Eye (tissue), 1 donor: Measurements from ENCODE around the gene ST6GALNAC2.
A peak's percentile ranks its signal among the peaks of the same experiment; 100 is the strongest.

Source experiments
- DNase-seq: peaks from one replicate; pipeline ENCODE4 v3.0.0-alpha.2; 2015

ST6GALNAC2 gene

DNA sequence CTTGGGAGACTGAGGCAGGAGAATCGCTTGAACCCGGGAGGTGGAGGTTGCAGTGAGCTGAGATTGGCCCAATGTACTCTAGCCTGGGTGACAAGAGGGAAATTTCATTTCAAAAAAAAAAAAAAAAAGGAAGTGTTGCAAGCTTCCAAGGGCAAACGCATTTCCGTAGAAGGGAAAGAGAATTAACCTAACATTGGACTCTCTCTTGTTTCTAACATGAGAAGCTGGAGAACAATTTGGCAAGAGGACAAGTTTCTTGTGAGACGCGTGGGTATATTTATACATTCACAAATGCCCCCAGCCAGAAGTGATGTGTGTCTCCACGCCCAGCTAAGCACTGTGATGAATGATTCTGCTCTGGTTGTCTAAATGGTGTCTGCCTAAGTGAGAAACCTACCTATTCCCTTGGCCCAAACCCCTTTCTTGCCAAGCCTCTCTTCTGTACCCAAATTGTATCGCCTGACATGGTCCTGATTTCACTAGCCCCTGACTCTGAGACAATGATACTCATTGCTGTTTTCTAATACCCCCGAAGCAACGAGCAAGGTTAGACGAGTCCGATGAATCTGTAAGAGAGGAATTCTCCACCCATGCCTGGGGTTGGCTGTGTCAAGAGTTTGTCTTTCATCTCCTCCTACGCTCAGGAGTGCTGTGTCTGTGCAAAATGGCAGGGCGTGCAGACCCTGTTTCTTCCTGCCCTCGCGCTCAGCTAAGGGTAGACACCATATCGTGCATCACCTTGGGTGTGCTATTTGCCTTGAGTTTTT, 14.2 kb upstream of the ST6GALNAC2 start:
- DNase-seq = no peak

DNA sequence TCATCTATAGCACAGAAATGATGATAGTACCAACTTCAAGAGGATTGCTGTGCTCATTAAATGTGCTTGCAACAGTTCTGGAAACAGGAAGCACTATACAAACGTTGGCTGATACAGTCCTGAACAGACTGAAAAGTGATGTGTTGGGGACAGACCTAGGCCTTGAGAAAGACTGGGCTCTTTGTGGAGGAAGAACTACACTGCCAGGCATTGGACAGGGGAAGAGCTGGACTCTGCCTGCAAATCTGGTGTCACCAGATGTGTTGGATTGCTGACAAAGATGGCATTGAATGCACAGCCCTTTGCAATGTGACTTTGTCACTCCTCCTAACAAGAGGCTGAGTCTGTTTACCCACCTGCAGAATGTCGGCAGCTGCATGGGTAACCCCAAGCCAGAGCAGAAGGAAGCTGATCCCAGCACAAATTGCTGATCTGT, 12.4 kb upstream of the ST6GALNAC2 start:
- DNase-seq = no peak

DNA sequence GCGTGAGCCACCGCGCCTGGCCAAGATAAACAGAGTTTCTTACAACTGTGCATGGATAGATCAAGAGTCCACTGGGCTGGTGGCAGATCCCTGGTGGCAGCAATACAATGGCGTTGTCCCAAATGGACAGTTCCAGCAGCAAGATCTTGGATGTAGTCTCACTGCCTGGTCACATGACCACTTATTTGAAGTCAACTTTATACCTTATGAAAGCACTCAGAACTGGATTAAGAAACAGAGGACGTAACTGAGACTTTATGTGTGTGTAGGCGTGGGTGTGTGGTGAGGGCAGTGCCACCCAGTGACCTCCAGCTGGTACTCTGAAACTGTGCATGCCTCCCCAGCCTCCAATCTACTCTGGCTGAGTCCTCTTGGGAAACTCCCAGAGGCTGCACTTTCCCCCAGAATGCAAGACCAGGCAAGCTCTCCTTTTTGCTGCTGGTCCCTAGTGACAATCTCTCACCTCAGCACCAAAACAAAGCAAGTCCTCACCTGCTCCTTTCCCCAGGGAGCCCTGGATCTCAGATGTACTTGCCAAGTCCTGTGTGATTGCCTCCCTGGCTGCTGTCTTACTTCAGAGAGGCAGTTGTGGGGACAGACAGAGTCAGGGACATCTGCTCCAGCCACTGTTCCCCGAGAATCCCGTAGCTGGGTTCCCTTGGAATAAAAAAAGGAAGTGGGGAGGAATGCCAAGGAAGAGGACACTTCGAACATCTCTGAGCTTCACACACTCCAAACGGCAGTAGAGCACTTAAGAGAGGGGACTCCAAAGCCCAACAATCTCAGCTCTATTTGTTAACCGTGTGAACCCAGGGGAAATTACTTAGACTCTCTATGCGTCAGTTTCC, 11.7 kb upstream of the ST6GALNAC2 start:
- no peak for DNase-seq

DNA sequence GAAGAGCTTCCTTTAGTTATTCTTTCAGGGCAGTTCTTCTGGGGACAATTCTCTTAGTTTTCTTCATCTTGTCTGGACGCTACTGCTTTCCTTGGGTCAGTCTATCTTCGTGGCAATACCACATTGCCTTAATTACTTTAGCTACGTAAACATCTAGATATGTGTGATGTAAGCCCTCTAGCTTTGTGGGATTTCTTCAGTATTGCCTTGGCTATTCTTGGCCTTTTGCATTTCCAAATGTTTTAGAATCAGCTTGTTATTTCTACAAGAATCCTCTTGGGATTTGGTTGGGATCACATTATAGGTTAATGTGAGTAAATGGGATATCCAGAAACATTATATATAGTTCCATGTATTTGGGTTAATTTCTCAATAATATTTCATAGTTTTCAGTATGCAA, 9.0 kb upstream of the ST6GALNAC2 start:
- DNase-seq = no peak

DNA sequence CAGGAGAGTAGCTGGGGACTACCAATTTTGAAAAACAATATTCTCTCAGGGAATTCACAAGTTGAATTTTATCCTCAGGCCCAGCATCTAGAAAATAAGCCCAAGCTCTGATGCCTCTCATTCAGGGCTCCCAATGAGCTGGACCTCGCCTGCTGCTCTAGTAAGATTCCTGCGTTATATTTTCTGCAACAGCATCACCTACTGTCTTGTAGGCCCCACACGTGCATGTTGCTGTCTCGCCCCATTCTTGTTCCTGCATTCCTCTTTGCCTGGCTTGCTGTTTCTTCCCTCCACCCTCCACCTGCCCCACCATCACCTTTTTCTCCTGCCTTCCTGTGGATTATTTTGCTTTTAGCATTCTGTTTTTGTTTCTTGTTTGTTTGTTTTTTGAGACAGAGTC, 8.3 kb upstream of the ST6GALNAC2 start:
- no peak for DNase-seq

DNA sequence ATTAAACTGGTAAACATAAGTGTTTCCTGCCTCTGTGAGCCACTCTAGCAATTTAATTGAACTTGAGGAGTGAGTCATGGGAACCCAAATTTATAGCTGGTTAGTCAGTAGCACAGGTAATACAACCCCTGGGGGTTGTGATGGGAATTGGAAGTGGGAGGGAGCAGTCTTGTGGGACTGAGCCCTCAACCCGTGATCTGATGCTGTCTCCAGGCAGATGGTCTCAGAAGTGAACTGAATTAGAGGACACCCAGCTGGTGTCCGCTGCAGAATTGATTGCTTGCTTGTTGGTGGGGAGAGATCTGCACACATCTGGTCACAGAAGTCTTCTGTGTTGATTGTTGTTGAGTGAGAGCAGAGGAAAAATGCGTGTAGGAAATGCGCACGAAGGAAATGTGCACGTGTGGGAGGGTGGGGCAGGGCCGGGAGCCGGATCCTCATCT, 7.7 kb upstream of the ST6GALNAC2 start:
- DNase-seq = peak; percentile 70

DNA sequence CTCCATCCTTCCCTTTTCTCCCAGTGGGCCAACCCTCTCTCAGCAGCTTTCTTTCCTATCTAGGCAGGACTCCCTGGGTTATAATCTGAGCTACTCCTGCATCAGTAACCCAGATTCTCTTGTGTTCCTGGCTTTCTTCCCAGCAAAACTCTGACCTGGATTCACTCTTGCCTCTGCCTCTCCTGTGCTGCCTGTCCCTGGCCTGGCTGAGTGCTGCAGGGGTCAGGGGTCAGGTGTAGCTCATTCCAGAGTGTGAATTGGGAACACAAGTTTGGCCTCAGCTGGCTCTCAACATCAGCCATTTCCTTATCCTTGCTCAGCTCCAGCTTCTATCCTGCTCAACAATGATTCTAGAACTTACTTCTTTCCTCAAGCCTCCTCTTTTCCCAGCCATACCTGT, 2.5 kb upstream of the ST6GALNAC2 start:
- DNase-seq = no peak

DNA sequence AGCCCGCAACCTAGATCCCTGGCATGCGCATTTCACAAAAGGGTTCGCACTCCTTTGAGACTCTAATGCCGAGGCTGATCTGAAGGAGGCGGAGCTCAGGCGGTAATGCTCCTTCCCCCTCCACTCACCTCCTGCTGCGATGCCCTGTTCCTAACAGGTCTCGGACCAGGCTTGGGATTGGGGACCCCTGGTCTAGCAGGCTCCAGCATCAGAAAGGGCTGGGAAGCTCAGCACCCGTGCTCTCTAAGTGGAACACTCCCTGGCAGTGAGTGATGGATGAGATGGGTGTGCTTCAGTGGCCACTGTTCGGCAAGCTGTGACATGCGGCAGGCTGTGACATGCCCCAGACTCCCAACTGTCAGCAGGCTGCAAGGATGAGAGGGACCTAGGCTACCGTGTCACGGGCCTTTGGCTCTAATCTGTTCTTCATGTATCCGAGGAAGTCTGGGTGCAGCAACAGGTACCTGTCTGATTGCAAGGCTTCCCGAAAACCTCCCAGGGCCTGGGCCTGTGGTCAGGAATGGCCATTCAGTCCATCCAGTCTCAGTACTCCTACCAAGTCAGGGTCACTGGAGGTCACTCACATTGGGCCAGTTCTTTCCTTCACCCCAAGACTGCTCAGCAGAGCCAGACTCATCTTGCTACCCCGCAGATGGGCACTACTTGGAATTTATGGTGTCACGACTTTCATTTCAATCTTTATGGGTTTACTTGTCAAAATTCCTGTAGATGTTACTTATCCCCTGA, 1.3 kb upstream of the ST6GALNAC2 start:
- peak; percentile 56 for DNase-seq

DNA sequence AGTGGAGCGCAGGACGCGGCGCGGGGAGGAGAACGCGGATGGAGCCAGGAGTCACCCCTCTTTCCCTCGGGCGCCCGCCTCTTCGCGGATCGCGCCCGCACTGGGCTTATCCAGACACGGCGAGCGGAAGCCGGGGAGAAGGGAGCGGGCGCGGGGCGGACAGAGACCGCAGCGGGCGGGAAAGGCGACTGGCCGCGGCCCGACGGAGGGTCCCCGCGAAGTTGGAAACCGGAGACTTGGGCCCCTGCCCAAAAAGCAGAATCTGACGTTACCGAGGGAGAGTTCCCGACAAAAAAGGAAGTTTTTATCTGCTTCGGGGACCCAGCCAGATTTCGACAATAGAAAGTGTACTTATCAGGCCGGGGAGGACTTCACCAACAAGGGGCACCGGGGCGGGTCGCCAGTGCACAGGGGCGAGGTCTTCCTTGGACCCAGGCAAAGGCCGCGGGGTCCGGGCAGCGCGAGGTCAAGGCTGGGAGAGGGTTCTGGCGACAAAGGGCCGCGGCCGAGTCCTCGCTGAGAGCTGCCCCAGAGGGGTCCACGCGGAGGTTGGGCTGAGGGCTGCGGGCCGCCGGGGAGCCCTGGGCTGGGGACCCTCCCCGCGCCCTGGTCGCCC, 519 bp downstream of the ST6GALNAC2 start:
- DNase-seq = no peak

DNA sequence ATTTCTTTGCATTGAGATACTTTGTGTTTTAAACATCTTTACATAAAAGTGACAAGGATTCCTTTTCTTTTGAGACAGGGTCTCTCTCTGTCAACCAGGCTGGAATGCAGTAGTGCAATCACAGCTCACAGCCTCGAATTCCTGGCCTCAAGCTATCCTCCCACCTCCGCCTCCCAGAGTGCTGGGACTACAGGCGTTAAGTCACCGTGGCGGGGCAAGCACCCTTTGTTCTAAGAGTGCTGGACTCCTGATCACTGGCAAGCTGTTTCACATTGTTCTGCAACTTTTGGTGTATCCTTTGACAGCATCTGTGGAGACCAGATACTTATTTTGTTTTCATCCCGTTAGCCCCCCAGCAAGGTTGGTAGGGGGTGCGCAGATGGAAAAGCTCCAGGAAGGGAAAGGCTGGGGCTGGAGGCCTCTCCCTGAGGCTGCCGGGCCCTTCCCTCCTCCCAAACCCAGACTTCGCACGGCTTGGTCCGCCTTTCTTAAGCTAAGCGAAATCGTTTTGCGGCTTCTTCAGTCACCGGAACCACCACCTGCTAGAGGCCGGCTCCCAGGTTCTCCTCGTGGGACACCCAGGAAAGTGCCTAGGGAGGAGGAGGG, 1.1 kb downstream of the ST6GALNAC2 start:
- peak; percentile 72 for DNase-seq

DNA sequence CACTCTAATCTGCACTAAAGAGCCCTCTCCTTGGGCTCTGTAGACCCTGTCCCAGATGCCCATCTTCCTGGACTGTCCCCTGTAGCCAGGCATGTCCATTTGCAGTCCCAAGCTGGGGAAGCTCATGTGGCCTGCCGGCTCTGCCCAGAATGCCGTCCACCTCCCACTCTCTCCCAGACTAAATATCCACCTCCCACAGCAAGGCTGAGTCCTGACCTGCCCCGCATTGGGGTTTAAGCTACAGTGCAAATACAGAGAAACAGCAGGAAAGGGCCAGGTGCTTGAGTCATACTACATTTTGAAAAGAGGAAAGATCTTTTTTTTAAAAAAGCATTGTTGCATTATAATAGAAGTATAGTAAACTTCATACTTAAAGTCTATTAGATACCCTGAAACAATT, 3.0 kb downstream of the ST6GALNAC2 start:
- no peak for DNase-seq

DNA sequence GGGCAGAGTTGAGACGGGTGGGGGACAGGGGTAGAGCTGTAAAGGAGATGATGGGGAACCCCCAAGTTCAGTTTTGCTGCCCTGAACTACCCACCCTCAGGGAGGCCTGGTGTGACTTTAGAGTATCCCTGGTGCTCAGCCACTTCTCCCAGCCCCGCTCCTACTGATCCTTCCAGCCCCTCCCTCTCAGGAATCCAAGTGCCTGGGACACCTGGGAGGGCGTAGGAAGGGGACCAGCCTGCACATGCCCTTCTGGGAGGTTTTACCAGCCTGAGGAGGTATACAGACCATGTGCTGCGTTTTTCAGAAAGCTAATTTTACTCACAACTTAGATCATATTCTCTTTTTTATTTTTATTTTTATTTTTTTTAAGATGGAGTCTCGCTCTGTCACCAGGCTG, 4.1 kb downstream of the ST6GALNAC2 start:
- no peak for DNase-seq

DNA sequence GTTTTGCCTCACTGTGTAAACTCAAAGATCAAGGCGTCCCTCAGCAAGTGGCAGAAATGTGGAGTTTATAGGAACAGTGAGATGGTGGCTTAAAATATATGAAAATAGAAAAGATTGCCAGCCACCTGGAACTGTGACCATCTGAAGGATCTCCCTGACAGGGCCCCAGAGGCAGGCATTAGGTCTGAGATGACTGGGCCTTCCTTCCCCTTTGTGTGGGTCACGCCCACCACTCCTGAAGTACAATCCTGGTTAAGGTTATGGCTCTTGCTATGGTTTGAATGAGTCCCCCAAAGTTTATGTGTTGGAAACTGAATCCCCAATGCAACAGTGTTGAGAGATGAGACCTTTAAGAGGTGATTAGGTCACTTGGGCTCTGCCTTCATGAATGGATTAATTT, 6.4 kb downstream of the ST6GALNAC2 start:
- no peak for DNase-seq

DNA sequence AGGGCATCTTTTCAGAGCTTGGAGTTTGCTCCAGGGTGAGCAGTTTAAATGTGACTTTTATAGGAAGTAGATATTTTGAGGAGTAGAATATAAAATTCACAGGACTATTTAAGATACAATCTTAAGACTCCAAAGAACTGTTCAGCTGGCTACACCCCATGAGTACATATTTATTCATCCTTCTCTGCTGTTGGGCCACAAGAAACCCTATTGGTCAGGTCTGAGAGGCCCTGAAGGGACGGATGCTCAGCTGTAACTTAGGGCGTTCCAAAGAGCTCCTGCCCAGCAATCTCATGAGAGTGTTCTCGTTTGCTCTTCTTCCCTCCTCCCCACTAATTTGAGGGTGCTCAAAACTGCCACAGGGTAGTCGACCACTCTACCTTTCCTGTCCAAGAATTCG, 7.3 kb downstream of the ST6GALNAC2 start:
- no peak for DNase-seq

DNA sequence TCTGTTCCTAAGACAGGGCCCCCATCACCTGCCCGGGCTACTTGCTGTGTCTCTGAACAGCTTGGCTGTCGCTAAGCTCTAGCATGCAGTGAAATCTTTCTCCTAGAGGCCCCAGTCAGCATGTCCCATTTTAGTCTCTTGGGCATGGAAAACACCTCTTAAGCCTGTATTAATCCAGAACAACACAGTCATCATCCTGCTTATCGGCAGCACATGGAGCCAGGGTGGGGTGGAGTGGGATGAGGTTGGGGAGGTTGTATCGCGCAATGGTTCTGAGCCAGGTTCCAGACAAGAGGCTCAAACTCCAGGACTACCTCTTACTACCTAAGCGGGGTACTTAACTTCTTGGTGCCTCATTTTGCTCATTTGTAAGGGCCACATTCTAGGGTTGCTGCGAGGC, 7.8 kb downstream of the ST6GALNAC2 start:
- DNase-seq = no peak

DNA sequence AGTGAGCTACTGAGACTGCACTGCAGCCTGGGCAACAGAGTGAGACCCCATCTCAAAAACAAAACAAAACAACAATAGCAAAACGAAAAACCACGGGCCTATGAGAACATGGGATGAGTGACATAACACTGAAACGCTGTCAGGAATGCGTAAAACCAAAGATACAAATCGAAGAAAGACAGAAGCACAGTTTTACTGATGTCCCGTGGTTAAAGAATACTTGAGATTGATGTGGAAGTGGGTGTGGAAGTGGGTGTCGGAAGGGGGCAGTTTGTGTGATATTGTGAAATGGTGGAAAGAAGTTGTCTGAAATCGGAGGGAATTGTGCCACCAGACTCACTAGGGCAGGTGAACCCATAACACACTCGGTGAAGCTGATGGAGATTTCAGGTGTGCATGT, 9.5 kb downstream of the ST6GALNAC2 start:
- DNase-seq = no peak

DNA sequence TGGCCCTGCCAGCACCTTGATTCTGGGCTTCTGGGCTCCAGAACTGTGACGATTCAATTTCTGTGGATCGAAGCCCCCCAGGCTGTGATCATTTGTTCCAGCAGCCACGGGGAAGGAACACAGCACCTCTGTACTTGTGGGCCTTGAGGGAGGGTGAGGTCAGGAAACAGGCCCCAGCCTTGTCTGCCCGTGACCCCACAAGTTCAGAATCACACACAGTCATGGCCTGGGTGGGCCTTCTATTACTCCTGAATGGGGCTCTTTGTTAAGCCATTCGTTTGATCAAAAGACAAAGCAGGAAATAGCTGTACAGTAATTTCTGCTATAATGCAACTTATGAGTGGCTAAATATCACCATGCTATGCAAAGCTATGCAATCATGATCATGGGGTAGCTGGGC, 10.1 kb downstream of the ST6GALNAC2 start:
- no peak for DNase-seq

DNA sequence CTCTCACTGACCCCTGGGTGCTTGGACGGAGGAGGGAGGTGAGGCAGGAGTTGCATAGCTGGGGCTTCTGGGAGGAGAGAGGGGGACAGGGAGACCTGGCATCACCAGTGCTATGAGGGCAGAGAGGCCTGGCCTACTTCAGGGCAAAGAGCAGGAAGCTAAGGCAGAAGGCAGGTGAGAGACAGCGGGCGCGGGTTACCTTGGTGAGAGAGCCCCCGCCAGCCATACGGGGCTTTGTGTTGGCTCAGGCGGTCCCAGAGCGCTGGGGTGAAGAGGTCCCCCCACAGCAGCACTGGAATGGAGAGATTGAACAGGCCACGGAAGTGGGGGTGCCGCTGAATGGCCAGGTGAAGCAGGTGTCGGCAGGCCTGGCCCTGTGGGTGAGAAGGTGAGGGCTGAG, 11.5 kb downstream of the ST6GALNAC2 start:
- DNase-seq = no peak

DNA sequence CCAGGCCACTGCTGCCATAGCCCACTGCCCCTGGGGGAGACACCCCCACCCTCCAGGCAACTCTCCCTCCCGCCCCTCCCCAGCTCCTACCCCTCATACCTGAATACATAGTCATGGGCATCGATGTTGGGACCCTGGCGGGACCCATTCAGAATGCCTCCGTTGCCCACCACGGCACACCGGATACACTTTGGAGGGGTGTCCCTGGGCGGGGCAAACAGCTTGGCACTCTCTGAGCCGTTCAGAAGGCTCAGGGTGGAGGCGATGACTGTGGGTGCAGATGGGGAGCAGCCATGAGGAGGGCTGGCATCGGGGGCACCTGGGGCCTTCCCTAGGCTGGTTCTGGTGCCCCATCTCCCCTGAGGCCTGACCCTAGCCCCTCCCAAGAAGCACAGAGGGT, 12.6 kb downstream of the ST6GALNAC2 start:
- DNase-seq = no peak

DNA sequence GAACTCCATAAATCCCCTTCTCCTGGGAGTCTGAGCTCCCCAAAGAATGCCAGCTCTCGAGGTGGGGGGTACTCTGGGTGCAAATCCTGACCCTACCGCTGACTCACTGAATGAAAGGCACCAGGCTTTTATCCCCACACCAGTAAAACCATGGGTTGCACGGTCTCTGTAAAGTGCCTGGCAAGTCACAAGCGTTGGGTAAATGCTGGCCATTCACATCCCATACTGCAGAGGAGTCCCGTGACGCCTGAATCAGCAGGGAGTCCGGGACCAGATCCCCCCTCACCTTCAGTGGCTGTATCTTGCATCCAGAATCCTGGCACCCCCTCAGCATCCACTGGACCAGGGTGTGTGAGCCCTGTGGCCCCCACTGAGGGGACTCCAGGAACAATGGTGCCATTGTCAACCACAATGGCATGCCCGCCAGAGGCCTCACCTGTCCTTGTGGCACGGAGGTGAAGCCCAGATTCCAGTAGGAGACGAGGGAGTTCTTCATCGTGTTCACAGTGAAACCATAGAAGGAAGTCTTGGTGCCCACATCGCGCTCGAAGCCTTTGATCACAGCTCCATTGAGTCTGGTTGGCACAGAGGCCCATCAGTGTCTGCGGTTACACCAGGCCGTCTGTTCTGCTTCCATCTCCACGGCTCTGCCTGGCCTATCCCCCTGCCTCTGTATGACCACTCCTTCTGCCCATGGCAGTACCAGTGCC, 13.3 kb downstream of the ST6GALNAC2 start:
- DNase-seq = no peak

DNA sequence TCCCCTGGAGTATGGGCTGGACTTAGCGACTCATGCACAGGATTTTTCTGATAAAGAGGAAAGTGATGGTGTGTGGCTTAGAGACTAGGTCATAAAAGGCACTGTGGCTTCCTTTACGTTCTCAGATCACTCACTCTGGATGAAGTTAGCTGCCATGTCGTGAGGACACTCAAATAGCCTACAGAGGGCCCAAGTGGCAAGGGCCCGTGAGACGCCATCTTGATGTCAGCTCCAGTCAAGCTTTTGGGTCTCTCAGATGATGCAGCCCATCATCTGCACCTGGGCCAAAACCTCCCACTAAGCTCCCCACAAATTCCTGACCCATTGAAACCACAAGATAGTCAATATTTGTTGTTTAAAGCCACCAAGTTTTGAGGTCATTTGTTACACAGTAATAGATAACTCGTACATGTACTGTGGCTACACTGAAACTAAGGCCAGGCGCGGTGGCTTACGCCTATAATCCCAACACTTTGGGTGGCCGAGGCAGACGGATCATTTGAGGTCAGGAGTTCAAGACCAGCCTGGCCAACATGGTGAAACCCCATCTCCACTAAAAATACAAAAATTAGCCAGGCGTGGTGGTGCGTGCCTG, 14.7 kb downstream of the ST6GALNAC2 start:
- DNase-seq = no peak

DNA sequence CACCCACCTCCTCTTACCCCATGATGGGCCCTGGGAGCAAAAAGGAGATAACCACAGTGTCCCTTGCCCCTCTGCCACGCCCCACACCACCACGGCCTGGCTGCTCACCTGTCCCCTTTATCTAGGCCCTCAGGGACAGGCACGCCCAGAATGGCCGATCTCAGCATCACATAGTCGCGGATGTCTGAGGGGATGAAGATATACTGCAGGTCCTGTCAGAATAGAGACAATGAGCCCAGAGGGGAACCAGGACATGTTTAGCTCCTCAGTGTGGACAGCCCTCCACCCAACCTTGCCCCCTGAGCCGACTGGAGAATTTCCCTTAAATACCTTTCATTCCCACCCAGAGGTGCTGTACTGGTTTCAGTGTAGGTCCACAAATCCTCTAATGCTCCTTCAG, 15.2 kb downstream of the ST6GALNAC2 start:
- no peak for DNase-seq
